HCT116 (cell line): ENCODE measurements around the gene CCHCR1. TPM values are rescaled to one million over a fixed set of nuclear protein-coding genes. Genes with fewer than 3 reads are reported as not detected.

ENCODE experiments used
- total RNA-seq: library from RNA; stranded (reverse); gene quantifications from one replicate; pipeline ENCODE4 v1.2.1, GENCODE V29; 2021; ENCODE audit not compliant: unreplicated experiment

Gene CCHCR1
- total RNA-seq, 1 experiment from 2014 or later = 40.7 TPM

Other genes starting within 250 kb of the CCHCR1 start
- 59.7 TPM for gene GTF2H4, start 249.6 kb downstream of the CCHCR1 start, total RNA-seq
- 39.8 TPM for gene VARS2, start 243.6 kb downstream of the CCHCR1 start, total RNA-seq
- not detected for gene SFTA2, start 225.6 kb downstream of the CCHCR1 start, total RNA-seq
- gene MUCL3, start 216.8 kb downstream of the CCHCR1 start, total RNA-seq = 0.15 TPM
- not detected for gene MUC21, start 174.1 kb downstream of the CCHCR1 start, total RNA-seq
- gene MUC22, start 147.3 kb downstream of the CCHCR1 start, total RNA-seq = not detected
- gene C6orf15, start 45.2 kb downstream of the CCHCR1 start, total RNA-seq = not detected
- 9.8 TPM for gene PSORS1C1, start 43.0 kb downstream of the CCHCR1 start, total RNA-seq
- 0.12 TPM for gene CDSN, start 37.4 kb downstream of the CCHCR1 start, total RNA-seq
- not detected for gene PSORS1C2, start 18.7 kb downstream of the CCHCR1 start, total RNA-seq
- 15.4 TPM for gene TCF19, start 787 bp upstream of the CCHCR1 start, total RNA-seq
- gene POU5F1, start 12.9 kb upstream of the CCHCR1 start, total RNA-seq = 1.9 TPM
- gene HLA-C, start 114.3 kb upstream of the CCHCR1 start, total RNA-seq = 333 TPM
- gene HLA-B, start 199.4 kb upstream of the CCHCR1 start, total RNA-seq = 381 TPM
- 24.1 TPM for gene MICA, start 245.8 kb upstream of the CCHCR1 start, total RNA-seq